Endometrium (tissue), 2 donors: ENCODE measurements around the gene RASAL2.
"Not testable (repeated sequence)": the region's sequence is repeated elsewhere in the genome, so short reads cannot be mapped to it uniquely, and the experiment has no call there.

Source experiments
- FAIRE-seq: peaks from 2 replicates; lab custom pipeline; 2012; peaks lifted over from hg19 to GRCh38; lab: Jason Lieb, UNC
- donor health status: control.
- donor health status: control.

The RASAL2 gene

GRCh38 chr1:178283409-178283808 is 189.5 kb downstream of the RASAL2 start:
- no peak for FAIRE-seq

GRCh38 chr1:178284058-178284457 is 190.2 kb downstream of the RASAL2 start:
- FAIRE-seq: no peak

DNA sequence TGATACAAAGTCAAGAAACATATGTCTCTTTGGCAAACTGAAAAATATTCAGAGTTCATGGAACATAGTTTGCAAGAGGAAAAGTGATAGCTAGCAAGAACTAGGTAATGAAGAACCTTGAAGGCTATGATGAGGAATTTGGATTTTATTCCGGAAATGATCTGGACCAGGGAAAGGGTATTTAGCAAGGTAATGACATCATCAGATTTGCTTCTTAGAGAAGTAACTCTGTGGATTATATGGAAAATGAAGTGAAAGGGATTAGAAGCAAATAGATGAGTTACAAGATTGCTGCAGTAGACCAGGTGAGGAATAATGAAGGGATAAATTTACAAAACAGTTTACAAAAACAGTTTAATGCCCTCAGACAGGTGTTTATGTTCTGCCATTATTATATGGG is 197.3 kb downstream of the RASAL2 start:
- FAIRE-seq: no peak

DNA sequence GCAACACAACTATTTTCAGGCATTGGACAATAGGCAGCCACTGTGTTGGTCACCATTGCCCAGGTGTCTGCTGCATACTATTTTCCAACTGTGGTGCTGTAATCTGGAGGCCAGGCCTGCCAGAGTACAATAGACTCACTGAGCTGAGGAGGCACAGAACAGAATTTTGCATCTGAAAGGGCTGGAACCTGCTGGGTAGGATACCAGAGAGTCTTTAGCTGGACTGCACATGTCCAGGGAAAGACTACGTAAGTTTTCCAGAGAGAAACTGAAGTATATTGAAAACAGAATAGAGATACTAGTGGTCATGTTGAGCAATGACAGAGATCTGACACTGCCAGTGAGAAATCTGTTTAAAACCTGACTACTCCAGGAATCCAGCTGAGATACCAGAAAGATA is 200.8 kb downstream of the RASAL2 start:
- FAIRE-seq: no peak

- no peak for FAIRE-seq
Measured at GRCh38 chr1:178300352-178300699, 206.4 kb downstream of the RASAL2 start.

DNA sequence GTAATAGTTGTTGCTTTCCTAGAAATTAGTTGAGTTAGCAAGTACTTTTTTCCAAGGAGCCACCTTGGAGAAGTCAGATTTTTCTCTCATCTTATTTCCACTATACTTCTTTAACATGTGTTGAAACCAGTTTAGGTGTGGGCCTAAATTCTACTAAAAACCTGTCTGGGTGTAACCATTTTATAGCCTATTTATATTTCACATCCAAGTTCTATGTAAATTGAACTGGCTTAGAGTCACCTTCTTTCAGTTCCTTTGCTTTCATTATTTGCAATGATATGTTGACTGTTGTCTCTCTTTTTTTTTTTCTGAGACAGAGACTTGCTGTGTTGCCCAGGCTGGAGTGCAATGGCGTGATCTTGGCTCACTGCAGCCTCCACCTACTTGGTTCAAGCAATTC is 207.2 kb downstream of the RASAL2 start:
- FAIRE-seq: no peak

GRCh38 chr1:178307264-178307663 is 213.4 kb downstream of the RASAL2 start:
- no peak for FAIRE-seq

DNA sequence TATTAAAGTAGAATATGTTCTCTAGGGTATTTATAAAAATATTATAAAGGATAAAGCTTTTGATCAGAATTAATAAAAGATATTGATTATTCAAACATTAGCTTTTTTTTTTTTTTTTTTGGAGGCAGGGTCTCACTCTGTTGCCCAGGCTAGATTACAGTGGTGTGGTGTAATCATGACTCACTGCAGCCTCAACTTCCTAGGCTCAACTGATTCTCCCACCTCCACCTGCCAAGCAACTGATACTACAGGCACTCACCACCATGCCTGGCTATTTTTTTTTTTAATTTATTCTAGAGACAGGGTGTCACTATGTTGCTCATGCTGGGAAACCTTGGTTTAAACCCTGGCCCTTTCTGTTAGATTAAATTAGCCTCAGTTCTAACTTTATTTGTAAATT is 214.5 kb downstream of the RASAL2 start:
- no peak for FAIRE-seq

DNA sequence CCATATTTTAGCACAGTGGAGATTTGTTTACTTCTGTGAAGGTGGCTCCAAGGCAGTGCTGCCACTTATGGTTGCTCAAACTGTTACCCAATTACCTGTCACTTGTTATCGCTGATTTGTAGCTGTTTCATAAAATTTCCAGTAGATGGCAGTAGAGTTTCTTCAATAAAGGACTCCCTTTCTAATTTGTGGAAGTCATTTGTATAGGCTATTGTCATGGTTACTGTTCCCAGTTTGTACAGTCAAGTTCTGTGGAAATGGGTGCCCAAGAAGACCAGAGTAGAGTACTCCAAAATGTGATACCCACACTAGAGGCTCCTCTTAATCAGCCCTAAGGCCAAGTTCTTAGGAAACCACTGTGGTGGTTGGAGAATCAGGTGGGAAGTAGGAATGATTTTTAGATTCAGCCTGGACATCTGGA is 216.8 kb downstream of the RASAL2 start:
- peak; percentile 70 for FAIRE-seq

- no peak for FAIRE-seq
Measured at GRCh38 chr1:178311164-178311563, 217.3 kb downstream of the RASAL2 start.

DNA sequence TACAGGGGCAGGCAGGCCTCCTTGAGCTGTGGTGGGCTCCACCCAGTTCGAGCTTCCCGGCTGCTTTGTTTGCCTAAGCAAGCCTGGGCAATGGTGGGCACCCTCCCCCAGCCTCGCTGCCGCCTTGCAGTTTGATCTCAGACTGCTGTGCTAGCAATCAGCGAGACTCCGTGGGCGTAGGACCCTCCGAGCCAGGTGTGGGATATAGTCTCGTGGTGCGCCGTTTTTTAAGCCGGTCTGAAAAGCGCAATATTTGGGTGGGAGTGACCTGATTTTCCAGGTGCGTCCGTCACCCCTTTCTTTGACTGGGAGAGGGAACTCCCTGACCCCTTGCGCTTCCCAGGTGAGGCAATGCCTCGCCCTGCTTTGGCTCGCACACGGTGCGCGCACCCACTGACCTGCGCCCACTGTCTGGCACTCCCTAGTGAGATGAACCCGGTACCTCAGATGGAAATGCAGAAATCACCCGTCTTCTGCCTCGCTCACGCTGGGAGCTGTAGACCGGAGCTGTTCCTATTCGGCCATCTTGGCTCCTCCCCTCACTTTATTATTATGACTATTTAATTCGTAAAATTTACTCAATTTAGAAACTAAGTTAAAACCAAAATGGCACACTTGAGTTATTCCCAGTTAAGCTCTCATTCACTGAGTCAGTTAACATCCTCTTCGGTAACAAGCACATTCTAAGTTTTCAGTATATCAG is 226.5 kb downstream of the RASAL2 start:
- not testable (repeated sequence) for FAIRE-seq

DNA sequence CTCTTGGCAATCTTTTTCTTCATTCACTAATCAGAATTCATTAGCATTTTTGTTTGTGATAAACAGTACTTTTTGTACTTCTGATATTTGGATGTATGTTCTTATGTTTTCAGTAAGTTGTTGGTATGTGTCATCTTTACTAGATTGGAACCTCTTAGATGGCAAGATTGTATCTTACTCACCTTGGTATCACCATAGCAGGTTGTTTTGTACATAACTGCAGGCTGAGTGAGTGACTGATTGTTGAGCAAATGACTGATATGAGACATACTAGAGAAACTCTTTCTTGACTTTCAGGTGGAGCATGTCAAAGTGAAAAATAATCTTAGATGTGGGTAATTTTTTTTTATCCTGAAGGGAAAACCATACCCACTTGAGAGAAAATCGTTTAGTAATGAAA is 229.2 kb downstream of the RASAL2 start:
- no peak for FAIRE-seq

GRCh38 chr1:178324003-178324402 is 230.1 kb downstream of the RASAL2 start:
- no peak for FAIRE-seq

DNA sequence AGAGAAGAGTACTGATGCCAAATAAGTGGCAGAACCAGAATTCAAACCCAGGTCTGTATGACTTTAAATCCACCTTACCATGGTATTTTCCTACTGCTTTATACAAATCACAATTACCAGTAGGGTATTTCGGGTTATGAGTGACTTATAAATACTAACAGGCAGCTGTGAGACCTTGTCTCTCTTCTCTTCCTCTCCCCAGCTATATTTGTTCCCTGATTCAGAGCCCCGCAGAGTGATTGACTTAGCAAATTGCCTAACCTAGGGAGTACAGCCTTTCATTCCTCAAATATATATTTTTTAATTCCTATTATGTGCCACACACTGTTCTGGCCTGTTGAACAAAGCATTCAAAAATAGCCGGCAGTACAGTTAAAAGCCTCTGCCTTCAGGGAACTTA is 234.8 kb downstream of the RASAL2 start:
- FAIRE-seq: no peak

- no peak for FAIRE-seq
Measured at GRCh38 chr1:178330153-178330552, 236.2 kb downstream of the RASAL2 start.

DNA sequence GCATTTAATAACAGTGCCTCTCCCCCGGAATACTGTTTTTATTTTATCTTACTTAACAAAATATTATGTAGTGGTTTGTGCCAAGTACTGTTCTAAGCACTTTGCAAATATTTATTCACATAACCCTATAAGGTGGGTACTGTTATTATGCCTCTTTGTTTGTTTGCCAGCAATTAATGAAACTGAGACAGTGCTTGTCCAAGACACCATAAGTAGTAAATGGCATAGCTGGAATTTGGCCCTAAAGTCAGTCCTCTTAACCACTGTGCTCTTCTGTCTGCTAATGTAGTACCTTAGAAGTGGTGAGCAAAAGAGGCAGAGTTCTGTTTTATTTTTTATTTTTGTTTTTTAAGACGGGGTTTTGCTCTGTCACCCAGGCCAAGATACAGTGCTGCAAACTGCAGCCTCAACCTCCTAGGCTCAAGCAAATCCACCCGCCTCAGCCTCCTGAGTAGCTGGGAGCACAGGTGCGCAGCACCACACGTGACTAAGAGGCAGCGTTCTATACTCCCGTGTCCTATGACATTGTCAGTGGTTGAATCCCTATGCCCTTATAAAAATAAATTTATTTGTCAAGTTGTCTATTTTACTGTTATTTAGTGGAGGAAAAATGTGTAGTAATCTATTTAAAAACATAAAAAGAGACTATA is 237.1 kb downstream of the RASAL2 start:
- no peak for FAIRE-seq

GRCh38 chr1:178335426-178335825 is 241.5 kb downstream of the RASAL2 start:
- FAIRE-seq: no peak

DNA sequence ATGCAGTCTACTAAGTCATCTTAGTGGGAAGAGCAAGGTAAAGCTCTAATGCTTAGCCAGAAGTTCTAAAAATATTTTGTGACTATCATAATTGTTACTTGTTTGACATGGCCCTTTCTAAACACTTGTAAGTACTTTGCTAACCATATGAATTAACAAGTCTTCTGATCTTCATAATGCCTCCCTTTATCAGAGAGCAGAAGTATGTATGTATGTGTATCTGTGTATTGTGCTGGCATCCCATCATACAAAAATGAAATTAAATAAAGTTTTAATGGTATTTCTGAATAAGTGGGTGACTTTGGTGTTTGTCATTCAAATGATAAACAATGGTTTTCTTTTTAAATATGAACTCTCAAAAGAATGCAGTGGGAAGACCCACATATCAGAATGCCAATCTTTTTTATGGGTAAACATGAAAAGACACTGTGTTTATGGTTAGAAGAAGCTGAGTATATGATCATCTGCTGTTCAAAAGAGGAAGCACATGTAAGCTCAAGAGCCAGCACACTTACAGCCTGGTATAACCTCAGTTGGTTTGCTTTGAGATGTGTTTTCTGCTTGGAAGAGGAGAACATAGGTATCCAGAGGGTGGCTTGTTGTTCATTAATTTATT is 243.3 kb downstream of the RASAL2 start:
- FAIRE-seq: no peak

DNA sequence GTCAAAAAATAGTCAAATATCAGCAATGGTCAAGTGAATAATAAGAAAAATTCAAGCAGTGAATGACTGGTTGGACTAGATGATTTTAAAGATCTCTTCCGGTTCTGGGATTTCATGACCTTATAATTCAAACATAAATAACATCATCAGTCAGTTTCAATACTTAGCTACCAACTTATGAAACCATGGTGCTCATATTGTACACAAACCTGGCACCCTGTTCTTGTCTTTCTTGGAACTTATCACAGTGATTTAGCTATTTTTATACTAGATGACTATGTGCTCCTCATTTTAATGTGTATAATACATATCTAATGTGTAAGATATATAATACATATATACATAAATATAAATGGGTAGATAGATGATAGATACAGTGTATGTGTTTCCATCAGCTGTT is 245.9 kb downstream of the RASAL2 start:
- no peak for FAIRE-seq

DNA sequence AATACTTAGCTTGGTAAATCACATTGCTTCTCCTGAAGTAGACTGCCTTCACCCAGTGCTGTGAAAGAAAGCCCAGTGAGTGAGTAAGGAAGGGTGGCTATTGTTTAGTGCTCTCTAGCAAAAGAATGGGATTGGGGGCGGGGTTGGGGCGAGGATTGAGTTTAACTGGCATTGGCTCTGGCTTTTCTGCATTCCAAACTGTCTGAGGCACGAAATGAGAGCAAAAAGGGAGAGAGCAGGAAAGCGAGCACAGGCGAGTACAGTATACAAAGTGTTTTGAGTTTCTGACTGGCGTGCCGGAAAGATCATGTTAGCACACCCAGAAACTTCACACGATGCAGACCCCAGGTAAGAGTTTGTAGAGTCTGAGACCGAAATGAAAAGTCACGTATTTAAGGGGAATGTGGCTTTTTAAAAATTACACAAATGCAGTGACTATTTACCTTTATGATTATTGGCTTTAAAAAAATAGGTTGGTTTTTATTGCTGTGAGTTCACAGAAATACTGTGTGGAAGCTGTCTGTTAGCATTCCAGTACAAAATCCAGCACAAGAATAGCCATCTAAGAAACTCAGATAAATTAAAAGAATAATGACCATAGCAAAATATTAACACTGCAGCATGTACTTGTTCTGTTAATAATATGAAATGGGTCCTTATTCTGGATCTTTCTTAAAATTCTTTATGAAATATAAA is 247.5 kb downstream of the RASAL2 start:
- no peak for FAIRE-seq

DNA sequence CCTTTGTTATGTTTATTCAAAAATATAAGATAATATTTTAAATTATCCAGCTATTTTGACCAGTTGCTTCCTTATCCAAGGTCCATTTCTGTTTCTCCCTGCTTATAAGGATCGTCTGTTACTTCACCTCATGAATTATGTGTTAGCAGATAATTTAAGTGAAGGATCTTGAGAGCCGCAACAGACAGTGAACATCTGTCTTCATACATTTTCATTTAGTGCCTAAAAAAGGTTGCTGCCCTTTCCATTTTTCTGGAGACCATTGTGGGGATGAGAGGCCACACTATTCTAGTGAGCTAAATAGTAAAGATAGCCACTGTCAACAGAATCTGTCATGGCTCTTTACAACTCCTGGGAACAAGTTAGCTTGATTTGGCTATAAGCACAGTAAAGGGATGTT is 248.8 kb downstream of the RASAL2 start:
- no peak for FAIRE-seq

DNA sequence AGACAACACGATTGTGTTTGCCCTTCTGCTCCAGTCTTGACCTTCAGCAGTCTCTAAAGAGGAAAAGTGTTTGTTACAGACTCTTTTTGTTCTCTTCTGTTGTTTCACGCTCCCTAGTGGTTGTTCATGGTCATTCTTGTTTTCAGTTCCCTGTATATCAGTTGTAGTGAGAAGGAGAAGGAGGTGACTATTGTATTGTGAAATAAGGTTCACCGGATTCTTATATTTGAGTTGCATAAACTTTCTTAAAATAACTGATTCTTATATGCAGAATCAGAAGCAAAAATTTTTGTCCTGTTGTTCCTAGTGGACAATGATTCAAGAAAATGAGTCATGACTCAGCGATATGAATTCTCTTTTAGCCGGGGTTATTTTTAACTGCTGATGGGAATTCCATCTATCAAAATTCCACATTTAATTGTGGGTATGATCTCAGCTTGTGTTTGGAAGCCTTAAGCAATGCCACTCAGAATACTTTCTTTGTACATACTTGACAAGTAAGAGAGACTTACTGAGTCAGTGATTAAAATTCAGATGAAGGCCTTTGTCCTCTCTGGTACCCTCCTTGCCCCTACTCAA is 250.7 kb downstream of the RASAL2 start:
- FAIRE-seq: peak; percentile 41

GRCh38 chr1:178345238-178345637 is 251.3 kb downstream of the RASAL2 start:
- FAIRE-seq: no peak
